ENCODE data around the gene SCARF1.

GRCh38 chr17:1683459-1683858 is 37.9 kb upstream of the SCARF1 start:
- TF ChIP-seq EZH2phosphoT487 (IDR thresholded peaks at IDR 0.05; ENCODE audit: insufficient read depth, low read depth): no peak
- TF ChIP-seq EZH2 (IDR thresholded peaks at IDR 0.05; ENCODE audit: insufficient read depth, poor library complexity, severe bottlenecking): no peak

All from GM23248 (cell line).